Measurements from ENCODE around the gene BRD2.

The BRD2 gene

GRCh38 chr6:33029328-33030184, 61.2 kb downstream of the BRD2 start:
- no peak for TF ChIP-seq FOXP2 (optimal IDR thresholded peaks at IDR 0.05; ENCODE audit: control extremely low read depth, extremely low read length, insufficient read depth)
- TF ChIP-seq EZH2 (IDR thresholded peaks at IDR 0.05): no peak
- no peak for TF ChIP-seq POLR2AphosphoS5 (IDR thresholded peaks at IDR 0.05; ENCODE audit: borderline replicate concordance, low read depth, low read length)
- H3K27ac ChIP-seq: no peak overlapping the region
- no peak for DNase-seq (ENCODE audit: low read depth, low spot score)
- H3K4me3 ChIP-seq: no peak overlapping the region
- H3K36me3 ChIP-seq (ENCODE audit: insufficient read depth, low read length): no peaks in the 10 kb centered on the region
- no peak overlapping the region for H3K9ac ChIP-seq (ENCODE audit: insufficient read length)
- 0 out of 2 replicates have a peak, but pooled peaks cover 3% of the 10 kb centered on the region for H3K9me3 ChIP-seq (ENCODE audit: low read depth, low read length)

DNA sequence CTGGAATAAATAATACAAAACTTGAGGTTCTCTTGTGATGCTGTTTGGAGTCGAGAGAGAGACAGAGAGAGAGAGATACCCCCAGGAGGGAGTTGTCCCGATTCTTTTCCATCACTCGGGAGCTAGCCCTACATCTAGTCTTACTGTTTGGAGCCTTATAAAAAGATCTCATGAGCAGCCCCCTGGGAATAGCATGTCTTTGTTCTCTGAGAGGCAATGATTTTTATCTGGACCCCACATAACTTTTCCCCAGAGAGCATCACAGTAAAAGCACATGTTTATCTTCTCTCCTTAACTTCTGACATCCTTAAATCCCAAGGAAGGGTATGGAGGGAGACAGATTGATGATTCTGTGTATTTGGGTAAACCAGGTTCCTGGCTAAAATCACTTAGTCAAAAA, 61.9 kb downstream of the BRD2 start:
- TF ChIP-seq POLR2AphosphoS5 (IDR thresholded peaks at IDR 0.05; ENCODE audit: borderline replicate concordance, low read depth, low read length) (no peak), FOXP2 (optimal IDR thresholded peaks at IDR 0.05; ENCODE audit: control extremely low read depth, extremely low read length, insufficient read depth) (no peak), EZH2 (IDR thresholded peaks at IDR 0.05) (no peak)
- no peak overlapping the region for H3K27ac ChIP-seq
- H3K4me3 ChIP-seq: no peak overlapping the region
- no peak for DNase-seq (ENCODE audit: low read depth, low spot score)
- H3K9ac ChIP-seq (ENCODE audit: insufficient read length): no peak overlapping the region
- H3K36me3 ChIP-seq (ENCODE audit: insufficient read depth, low read length): no peaks in the 10 kb centered on the region
- 0 out of 2 replicates have a peak, but pooled peaks cover 3% of the 10 kb centered on the region for H3K9me3 ChIP-seq (ENCODE audit: low read depth, low read length)

Measured in SK-N-MC (cell line).